SK-N-SH (cell line): ENCODE results near the gene MTHFD1L.

Experiments
- EP300 ChIP-seq, 2 experiments: IDR thresholded peaks; 2 replicates each; pipeline versions ENCODE4 v1.4.0 to v1.6.1; 2012; ENCODE audit warnings: borderline replicate concordance in 1 of 2, low read depth in 1 of 2, low read length in 1 of 2
- TF ChIP-seq, protein P1 (sequence below): fragments of 200-600 bp; sonication (generic); IDR thresholded peaks from 2 replicates; pipeline ENCODE4 v1.6.1; 2017; ENCODE audit warnings: antibody characterized with exemption, mild to moderate bottlenecking, moderate library complexity

DNA sequence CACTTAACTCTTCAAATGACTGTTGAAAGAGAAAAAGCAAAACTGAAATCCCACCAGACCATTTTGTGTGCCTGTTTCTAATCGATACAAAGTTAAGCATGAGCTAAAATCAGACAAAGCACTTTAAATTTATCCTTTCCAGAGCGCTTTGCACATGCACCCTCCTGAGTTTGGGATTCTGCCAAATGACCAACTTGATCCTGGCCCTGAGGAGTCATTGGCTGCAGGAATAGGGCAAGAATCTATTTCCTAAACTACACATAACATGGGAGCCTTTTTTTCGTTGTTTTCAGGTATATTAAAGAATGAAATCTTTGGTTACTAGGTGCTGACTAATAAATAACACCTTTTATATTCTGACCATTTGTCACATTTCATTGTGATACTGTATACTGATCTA, 23.8 kb upstream of the MTHFD1L start:
- TF ChIP-seq EP300 (IDR thresholded peaks at IDR 0.05; ENCODE audit: borderline replicate concordance in 1 of 2, low read depth in 1 of 2, low read length in 1 of 2): no peak
- TF ChIP-seq, protein P1, sequence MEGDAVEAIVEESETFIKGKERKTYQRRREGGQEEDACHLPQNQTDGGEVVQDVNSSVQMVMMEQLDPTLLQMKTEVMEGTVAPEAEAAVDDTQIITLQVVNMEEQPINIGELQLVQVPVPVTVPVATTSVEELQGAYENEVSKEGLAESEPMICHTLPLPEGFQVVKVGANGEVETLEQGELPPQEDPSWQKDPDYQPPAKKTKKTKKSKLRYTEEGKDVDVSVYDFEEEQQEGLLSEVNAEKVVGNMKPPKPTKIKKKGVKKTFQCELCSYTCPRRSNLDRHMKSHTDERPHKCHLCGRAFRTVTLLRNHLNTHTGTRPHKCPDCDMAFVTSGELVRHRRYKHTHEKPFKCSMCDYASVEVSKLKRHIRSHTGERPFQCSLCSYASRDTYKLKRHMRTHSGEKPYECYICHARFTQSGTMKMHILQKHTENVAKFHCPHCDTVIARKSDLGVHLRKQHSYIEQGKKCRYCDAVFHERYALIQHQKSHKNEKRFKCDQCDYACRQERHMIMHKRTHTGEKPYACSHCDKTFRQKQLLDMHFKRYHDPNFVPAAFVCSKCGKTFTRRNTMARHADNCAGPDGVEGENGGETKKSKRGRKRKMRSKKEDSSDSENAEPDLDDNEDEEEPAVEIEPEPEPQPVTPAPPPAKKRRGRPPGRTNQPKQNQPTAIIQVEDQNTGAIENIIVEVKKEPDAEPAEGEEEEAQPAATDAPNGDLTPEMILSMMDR: no peak
